HG03432 (cell line): ENCODE data around the gene AGPS.
"Not testable (repeated sequence)": the region's sequence is repeated elsewhere in the genome, so short reads cannot be mapped to it uniquely, and the experiment has no call there.

Experiments
- ATAC-seq: cut with Tn5 transposase; IDR thresholded peaks from one replicate; pipeline ENCODE4 v1.9.1; 2021; ENCODE audit warnings: mild to moderate bottlenecking, moderate library complexity; ENCODE audit not compliant: unreplicated experiment

AGPS gene

DNA sequence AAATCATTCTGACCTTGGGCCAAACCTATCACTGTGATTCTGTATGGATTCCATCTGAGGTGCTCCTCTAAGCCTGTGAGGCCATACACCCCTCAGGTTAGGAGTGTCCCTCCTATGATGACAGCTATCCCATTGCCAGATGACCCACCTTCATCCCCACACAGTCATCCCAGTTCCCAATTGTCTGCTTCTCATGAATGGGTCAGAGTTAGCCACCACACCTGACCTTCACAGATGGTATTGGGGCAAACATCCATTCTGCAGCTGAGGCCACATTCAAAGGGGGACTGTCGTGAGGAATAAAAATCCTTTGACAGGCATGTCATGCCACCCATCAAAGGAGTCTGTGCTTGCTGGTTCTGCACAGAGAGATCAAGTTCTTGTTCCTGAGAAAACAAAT lies 155.2 kb downstream of the AGPS start:
- no peak for ATAC-seq

- no peak for ATAC-seq
Observed at GRCh38 chr2:177548636-177549035, 156.1 kb downstream of the AGPS start.

- no peak for ATAC-seq
Observed at GRCh38 chr2:177549171-177549570, 156.6 kb downstream of the AGPS start.

DNA sequence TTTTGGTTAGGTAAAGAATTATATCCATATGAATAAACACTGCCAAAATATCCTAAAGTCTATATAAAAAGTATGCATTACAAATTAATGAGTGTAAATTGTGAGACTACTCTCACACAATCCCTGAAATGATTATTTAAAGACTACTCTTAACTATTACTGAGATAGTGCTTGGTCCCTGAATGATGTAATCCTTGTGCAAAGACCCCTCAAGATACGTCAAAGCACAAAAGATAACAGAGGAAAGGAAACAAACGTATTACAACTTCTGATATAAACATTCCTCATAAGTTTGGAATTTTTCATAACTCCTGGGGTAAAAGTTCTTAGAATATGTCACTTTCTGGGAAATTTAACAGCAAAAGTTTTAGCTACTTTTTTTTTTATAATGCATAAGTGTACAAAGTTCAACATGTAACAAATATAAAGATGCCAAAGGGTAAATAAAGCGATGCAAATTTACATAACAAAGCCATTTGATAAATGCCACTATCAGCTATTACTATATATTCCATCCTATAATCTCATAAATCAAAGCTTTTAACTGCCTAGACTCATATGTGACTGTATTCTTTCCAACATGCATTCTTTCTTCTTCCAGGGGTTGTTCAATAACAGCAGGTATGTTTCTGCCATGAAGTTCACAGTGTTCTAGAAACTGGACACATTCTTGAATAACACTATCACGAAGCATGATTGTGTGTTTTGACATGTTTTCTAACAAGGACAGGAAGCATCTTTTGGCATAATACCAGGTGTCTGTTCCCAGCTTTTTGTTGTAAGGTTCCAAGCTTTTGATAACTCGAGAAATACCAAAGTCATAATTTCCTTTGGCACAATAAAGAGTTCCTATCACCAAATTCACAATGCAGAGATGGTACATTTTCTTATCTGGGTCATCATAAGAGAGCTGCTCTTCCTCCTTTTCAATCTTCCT lies 158.0 kb downstream of the AGPS start:
- ATAC-seq: no peak

DNA sequence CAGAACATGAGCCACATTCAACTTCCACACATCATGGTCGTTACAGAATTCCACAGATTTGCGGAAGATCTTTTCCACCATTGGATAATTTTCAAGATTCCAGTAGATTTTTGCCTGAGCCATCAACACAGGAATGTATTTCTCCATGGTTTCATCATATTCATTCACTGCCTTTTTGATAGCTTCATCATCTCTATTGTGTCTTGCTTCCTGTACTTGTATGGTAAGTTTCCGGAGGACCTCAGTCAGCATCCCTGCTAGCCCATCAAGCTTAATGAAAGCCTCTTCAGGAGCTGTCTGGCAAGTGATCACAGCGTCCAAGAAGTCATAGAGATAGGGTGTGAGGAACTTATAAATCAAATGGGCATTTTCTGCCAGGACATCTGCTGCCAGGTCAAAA lies 158.8 kb downstream of the AGPS start:
- not testable (repeated sequence) for ATAC-seq

GRCh38 chr2:177551989-177552421 lies 159.4 kb downstream of the AGPS start:
- ATAC-seq: no peak

DNA sequence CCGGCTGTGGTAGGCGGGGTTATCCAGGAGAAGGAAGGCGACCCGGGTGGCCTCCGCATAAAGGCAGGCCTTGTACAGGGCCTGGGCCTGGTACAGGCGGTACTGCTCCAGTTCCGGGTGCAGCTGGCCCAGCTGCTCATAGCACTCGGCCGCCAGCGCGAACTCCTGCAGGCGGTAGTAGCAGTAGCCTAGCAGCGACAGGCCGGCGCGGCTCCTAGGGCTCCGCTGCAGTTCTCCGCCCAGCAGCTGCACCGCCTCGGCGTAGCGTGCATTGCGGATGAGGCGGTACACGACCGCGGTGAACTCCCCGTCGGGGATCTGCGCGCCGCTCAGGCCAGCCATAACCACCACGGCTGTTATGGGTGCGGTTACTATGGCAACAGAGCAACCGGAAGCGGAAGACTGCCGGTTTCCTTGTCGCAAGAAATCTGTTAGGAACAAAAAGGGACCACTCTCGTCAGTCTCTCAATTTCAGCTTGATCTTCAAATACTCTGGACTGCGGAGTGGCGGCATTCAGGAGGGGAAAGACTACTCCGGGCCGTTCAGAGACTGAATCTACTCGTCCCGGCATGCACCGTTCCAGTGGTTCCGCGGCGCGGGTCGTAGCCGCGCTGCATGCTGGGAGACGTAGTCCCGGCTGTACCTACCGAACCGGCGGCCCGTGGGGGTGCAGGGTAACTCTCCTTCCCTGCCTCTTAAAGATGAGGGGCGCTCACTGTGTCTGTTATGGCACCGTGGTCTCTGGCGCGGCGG lies 160.0 kb downstream of the AGPS start:
- ATAC-seq: peak; percentile 98

DNA sequence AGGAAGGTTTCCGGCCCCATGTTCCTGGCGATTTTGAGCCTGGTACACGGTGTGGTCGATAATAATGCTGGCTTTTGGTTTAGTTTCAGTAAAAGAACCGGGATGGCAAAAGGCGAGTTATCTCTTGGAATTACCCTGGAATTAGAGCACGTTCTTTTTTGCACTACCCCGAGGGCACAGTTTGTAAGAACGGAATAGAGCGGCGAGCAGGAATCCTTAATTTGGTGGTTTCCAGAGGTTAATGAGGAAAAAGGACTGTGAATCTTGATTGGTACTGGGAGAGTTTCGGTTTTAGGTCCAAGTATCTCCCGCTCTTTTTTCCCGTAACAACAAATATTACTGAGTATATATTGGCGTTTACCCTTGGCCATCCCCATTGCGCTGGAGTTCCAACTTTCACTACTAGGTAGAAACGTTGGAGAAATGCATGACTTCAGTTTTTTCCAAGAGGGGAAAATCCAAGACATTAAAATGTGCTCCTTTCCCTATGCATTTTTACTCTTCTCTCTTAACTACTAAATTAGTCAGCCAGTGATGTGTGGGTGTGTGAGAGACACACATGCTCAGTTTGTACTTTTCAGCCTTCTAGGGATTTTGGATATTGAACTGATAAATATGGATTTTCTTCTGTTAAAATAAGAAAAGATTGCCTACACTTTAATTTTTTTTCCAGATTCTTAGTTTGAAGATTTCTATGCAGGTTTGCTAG lies 160.8 kb downstream of the AGPS start:
- no peak for ATAC-seq

DNA sequence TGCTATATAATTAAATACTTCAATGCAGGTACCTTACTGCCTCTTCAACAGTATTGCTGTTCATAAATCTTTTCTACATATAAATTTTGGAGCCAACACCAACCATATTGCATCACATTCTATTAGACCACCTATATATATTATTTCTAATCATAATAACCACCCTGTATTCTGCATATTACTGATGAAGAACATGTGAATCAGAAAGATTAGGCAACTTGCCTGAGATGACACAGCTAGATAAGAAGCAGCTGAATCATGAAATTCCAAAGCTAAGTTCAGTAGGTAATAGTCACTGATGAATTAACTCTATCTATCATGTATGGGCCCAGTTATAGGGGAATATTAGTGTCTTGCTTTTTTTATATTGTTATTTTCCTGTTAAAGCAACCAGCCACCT lies 161.8 kb downstream of the AGPS start:
- no peak for ATAC-seq

GRCh38 chr2:177556153-177556552 lies 163.6 kb downstream of the AGPS start:
- ATAC-seq: no peak

DNA sequence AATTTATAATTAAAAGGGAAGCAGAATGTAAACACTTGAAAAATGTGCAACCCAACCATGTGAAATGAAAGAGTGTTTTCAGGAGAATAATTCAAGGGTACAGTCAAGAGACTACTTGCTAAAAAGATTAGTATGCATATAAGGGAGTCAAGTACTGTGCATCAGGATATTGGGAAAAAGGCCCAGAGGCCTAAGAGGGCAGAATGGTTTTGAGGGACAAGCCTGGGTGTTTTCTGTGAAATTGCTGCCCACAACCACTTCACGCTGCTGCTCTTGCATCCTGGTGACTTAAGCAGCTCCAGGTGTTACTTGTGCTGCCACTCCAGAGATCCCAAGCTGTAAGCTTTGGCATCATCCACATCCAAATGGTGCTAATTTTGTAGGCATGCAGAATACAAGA lies 165.2 kb downstream of the AGPS start:
- no peak for ATAC-seq

DNA sequence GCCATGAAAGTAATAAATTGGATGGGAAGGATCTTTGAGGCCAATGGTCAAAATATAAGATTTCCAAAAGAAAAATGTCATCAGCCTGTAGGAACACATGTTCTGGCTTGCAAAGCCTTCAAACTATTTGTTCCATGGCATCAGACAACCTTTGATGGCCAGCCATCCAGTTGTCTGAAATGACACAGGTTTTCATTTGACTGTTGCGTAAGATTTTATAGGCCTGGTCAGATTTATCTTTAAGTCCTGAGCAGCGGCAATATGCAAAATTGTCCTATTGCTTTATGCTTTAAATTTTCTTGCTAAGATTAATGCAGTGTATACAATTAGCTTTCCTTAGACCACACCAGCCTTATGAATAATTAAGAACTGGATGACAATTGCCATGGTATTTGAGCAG lies 167.1 kb downstream of the AGPS start:
- no peak for ATAC-seq

- no peak for ATAC-seq
Observed at GRCh38 chr2:177568390-177568789, 175.8 kb downstream of the AGPS start.

DNA sequence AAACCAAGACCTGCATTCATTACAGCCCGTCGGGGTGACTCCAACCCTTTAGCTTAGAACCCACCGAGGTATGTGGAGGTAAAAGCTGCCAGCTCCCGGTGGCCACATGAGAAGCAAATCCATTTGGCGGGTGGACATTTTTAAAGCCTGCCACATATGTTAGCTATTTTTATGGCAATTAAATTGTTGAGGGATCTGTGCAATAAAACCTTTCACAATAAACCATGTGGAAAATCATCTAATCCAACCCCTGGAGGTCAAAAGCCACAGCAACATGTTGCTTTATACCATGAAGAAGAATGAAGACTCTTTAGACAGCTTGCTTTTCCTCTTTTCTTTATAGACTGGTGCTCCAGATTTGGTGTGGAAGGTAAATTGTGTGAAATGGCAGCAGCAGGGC lies 176.3 kb downstream of the AGPS start:
- no peak for ATAC-seq

DNA sequence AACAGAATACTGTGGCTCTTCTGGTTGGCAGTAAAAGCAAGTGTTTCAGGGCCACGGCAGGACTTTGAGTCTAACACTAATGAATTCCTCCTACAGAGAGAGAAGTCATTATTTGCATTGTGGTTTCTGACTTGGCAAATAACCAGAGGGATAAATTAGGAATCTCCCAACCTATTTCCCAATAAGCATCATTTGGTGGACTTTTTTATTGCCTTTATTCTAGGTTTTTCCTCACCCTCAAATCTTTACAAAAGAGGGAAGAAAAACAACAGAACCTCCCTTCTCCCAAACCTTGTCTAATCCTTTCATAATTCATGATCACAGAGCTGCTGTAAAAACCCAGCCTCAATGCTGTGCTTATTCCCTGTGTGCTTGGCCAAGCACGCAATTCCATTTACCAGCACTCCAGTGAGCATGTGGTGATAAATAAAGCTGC lies 179.7 kb downstream of the AGPS start:
- no peak for ATAC-seq

DNA sequence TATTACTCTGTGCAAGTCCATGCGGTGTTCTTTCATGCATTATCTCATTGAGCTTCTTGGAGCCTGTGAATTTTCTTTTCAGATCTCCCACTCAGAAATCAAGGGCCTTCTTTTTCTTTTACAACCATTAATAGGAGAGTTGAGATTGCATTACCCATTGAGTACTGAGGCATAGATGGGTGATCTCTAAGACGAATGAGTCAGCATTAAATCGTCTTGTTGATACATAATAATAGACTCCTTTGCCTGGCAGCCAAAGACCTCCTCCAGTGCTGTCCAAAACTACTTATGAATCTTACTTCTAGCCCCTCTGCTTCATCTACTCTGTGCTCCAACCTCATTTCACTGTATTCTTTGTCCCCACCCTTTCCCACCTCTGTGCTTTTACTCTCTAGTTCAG lies 180.5 kb downstream of the AGPS start:
- ATAC-seq: no peak

- no peak for ATAC-seq
Observed at GRCh38 chr2:177574356-177574755, 181.8 kb downstream of the AGPS start.

DNA sequence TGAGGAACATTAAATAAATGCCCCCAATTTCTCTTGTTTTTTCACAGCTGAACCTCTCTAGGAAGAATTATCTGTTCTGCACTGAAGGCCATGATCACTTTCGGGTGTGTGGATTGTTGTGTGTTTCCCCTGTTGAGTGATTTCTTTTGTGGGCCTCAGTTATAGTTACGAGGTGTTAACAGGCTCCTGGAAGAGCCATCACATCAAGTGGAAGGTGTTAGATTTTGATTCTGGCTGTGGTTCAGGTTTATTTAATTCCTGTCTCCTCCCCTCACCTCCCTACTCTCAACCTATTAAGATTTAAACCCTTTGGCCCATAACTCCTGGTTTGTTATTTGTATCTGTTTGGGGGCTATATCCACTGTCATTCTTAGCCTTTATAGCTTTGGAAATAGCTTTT lies 182.8 kb downstream of the AGPS start:
- ATAC-seq: no peak

GRCh38 chr2:177577075-177577474 lies 184.5 kb downstream of the AGPS start:
- no peak for ATAC-seq

- no peak for ATAC-seq
Observed at GRCh38 chr2:177578454-177578853, 185.9 kb downstream of the AGPS start.

DNA sequence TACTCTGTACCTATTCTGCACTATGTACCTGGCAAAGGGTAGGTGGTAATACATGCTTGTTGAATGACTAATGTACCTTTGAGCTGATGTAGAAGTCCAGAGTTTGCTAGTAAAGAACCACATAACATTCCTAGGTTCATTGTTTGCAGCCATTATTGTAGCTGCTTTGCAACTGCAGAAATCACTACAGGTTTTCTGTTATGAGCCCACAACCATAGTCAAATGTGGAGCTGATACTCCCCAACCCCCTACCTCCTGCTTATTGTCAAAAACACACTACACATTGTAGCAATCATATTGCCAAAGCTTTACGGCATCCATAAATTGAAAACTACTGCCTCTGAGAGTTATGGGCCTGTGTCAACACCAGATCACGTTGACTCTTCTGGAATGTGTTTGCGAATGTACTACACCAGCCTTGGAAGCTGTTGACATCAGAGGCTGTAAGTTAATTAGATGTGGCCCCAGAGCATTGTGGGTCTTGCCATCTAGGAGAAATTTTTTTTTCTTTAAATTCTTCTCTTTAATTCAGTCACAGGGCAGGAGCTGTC lies 187.0 kb downstream of the AGPS start:
- no peak for ATAC-seq
